Neural cell (in vitro differentiated cells): ENCODE results near the gene ST3GAL2. TPM values are rescaled to one million over a fixed set of nuclear protein-coding genes. Genes with fewer than 3 reads are reported as not detected.

Source experiments
- H2AFZ ChIP-seq: fragments of 200-600, 300-800 bp; sonication (generic), shearing (Covaris generic); 2 replicates; pipeline ENCODE4 v1.6.0; 2014; ENCODE audit warnings: low read depth, mild to moderate bottlenecking, antibody characterized with exemption, low read length, moderate library complexity
- H3F3A ChIP-seq: fragments of 200-600 bp; shearing (Covaris generic); 2 replicates; pipeline ENCODE4 v1.6.1; 2016; ENCODE audit warnings: mild to moderate bottlenecking, moderate library complexity, mixed read lengths, antibody characterized with exemption, low read length; ENCODE audit not compliant: insufficient read depth, poor library complexity, severe bottlenecking
- H3K27ac ChIP-seq: fragments of 200-600, 300-800 bp; sonication (generic), shearing (Covaris generic); 2 replicates; pipeline ENCODE4 v1.5.1; 2014; ENCODE audit warnings: mild to moderate bottlenecking, low read length, moderate library complexity
- H3K27me3 ChIP-seq: fragments of 300-800, 200-600 bp; sonication (generic), shearing (Covaris generic); 2 replicates; pipeline ENCODE4 v1.6.0; 2014; ENCODE audit warnings: mild to moderate bottlenecking, low read depth, low read length, moderate library complexity; ENCODE audit not compliant: insufficient read depth
- H3K36me3 ChIP-seq: fragments of 300-800, 200-600 bp; sonication (generic), shearing (Covaris generic); 2 replicates; pipeline ENCODE4 v1.5.1; 2014; ENCODE audit warnings: mild to moderate bottlenecking, antibody characterized with exemption, low read length, moderate library complexity; ENCODE audit not compliant: insufficient read depth
- H3K4me2 ChIP-seq: fragments of 300-800, 200-600 bp; sonication (generic), shearing (Covaris generic); 2 replicates; pipeline ENCODE4 v1.6.0; 2014; ENCODE audit warnings: mild to moderate bottlenecking, low read length
- H3K4me3 ChIP-seq: fragments of 300-800, 200-600 bp; sonication (generic), shearing (Covaris generic); 2 replicates; pipeline ENCODE4 v1.5.1; 2014; ENCODE audit warnings: mild to moderate bottlenecking, low read length, moderate library complexity
- H3K79me2 ChIP-seq: fragments of 200-600 bp; shearing (Covaris generic); replicated peaks from 2 replicates; pipeline ENCODE4 v1.6.0; 2014; ENCODE audit warnings: mild to moderate bottlenecking, low read length, moderate library complexity; ENCODE audit not compliant: insufficient read depth
- H3K9ac ChIP-seq: fragments of 300-800, 200-600 bp; sonication (generic), shearing (Covaris generic); 2 replicates; pipeline ENCODE4 v1.6.1; 2016; ENCODE audit warnings: mild to moderate bottlenecking, low read length, mixed read lengths
- H3K9me2 ChIP-seq: fragments of 200-600 bp; shearing (Covaris generic); 2 replicates; pipeline ENCODE4 v1.6.1; 2016; ENCODE audit warnings: mild to moderate bottlenecking, low read length, mixed read lengths; ENCODE audit not compliant: insufficient read depth
- H3K9me3 ChIP-seq: fragments of 200-600, 300-800 bp; sonication (generic), shearing (Covaris generic); 2 replicates; pipeline ENCODE4 v1.6.1; 2016; ENCODE audit warnings: mild to moderate bottlenecking, mixed run types, low read length, moderate library complexity, mixed read lengths
- H4K20me1 ChIP-seq: fragments of 200-600 bp; shearing (Covaris generic); 2 replicates; pipeline ENCODE4 v1.6.1; 2016; ENCODE audit warnings: mild to moderate bottlenecking, mixed run types; ENCODE audit not compliant: insufficient read depth
- CTCF ChIP-seq: fragments of 450-650 bp; IDR thresholded peaks from 2 replicates; pipeline ENCODE4 v1.5.1; 2014; ENCODE audit warnings: antibody characterized with exemption, mild to moderate bottlenecking, moderate library complexity; ENCODE audit not compliant: poor library complexity, severe bottlenecking
- EP300 ChIP-seq: fragments of 450-650 bp; conservative IDR thresholded peaks from 2 replicates; pipeline ENCODE4 v1.6.1; 2014; ENCODE audit warnings: antibody characterized with exemption, mild to moderate bottlenecking, moderate library complexity; ENCODE audit not compliant: poor library complexity, severe bottlenecking
- EZH2 ChIP-seq: fragments of 200-600, 300-800 bp; shearing (Covaris generic), sonication (generic); IDR thresholded peaks from 2 replicates; pipeline ENCODE4 v1.6.1; 2014; ENCODE audit warnings: antibody characterized with exemption, low read length, borderline replicate concordance, mild to moderate bottlenecking; ENCODE audit not compliant: insufficient read depth, poor library complexity, severe bottlenecking
- MXI1 ChIP-seq: fragments of 450-650 bp; conservative IDR thresholded peaks from 2 replicates; pipeline ENCODE4 v1.6.1; 2014; ENCODE audit warnings: antibody characterized with exemption, mild to moderate bottlenecking; ENCODE audit not compliant: poor library complexity, severe bottlenecking
- POLR2AphosphoS5 ChIP-seq: IDR thresholded peaks from 2 replicates; pipeline ENCODE4 v1.6.1; 2012
- RAD21 ChIP-seq: fragments of 450-650 bp; conservative IDR thresholded peaks from 2 replicates; pipeline ENCODE4 v1.6.1; 2014; ENCODE audit warnings: antibody characterized with exemption, mild to moderate bottlenecking, moderate library complexity
- REST ChIP-seq: IDR thresholded peaks from 2 replicates; pipeline ENCODE4 v1.6.1; 2012; ENCODE audit warnings: borderline replicate concordance
- SMC3 ChIP-seq: fragments of 450-650 bp; conservative IDR thresholded peaks from 2 replicates; pipeline ENCODE4 v1.6.1; 2014; ENCODE audit warnings: antibody characterized with exemption, mild to moderate bottlenecking, moderate library complexity; ENCODE audit not compliant: poor library complexity
- TAF1 ChIP-seq: IDR thresholded peaks from 2 replicates; pipeline ENCODE4 v1.6.1; 2012; ENCODE audit warnings: low read depth
- polyA plus RNA-seq: library from polyadenylated mRNA; depleted of rRNA; stranded (reverse); fragments of >200 nt; gene quantifications from 2 replicates; pipeline ENCODE4 v1.2.3, GENCODE V29; 2014

The ST3GAL2 gene
- polyA plus RNA-seq, 1 donor from 2014 or later: 19.4 TPM

- Histone ChIP-seq H3K36me3 (no peaks in the 10 kb centered on the region), H4K20me1 (no peaks in the 10 kb centered on the region), H3K9ac (no peak overlapping the region), H2AFZ (no peak overlapping the region), H3K79me2 (no peaks in the 10 kb centered on the region), H3K4me2 (no peak overlapping the region), H3K4me3 (no peak overlapping the region), H3K9me2 (no peaks in the 10 kb centered on the region), H3K27me3 (no peaks in the 10 kb centered on the region), H3F3A (no peaks in the 10 kb centered on the region), H3K9me3 (no peaks in the 10 kb centered on the region), H3K27ac (no peak overlapping the region)
- TF ChIP-seq CTCF (peak; percentile 28), TAF1 (no peak)
These were observed 43.5 kb downstream of the ST3GAL2 start for GRCh38 chr16:70395345-70395901.

GRCh38 chr16:70394853-70395252 is 44.0 kb downstream of the ST3GAL2 start:
- Histone ChIP-seq H3F3A (no peaks in the 10 kb centered on the region), H4K20me1 (no peaks in the 10 kb centered on the region), H3K36me3 (no peaks in the 10 kb centered on the region), H3K9me3 (no peaks in the 10 kb centered on the region), H3K9me2 (no peaks in the 10 kb centered on the region), H2AFZ (no peak overlapping the region), H3K4me3 (no peak overlapping the region), H3K27ac (no peak overlapping the region), H3K4me2 (no peak overlapping the region), H3K79me2 (no peaks in the 10 kb centered on the region), H3K27me3 (no peaks in the 10 kb centered on the region), H3K9ac (no peak overlapping the region)
- TF ChIP-seq EZH2 (no peak), CTCF (no peak), MXI1 (no peak), RAD21 (no peak), EP300 (no peak), TAF1 (no peak), SMC3 (no peak), REST (no peak), POLR2AphosphoS5 (no peak)
